Mucosa of descending colon (tissue), 3 donors: ENCODE results near the gene PRPH. TPM values are rescaled to one million over a fixed set of nuclear protein-coding genes. Genes with fewer than 3 reads are reported as not detected.
"Not testable (repeated sequence)": the region's sequence is repeated elsewhere in the genome, so short reads cannot be mapped to it uniquely, and the experiment has no call there.

Source experiments
- ATAC-seq: fragments of 200-7000 bp; cut with Tn5 transposase; one replicate; pipeline ENCODE4 v1.9.1; 2020; ENCODE audit warnings: mild to moderate bottlenecking, moderate library complexity
- DNase-seq, 3 donors: peaks; one replicate each; pipeline ENCODE4 v3.0.0-alpha.2; 2020
- H3K36me3 ChIP-seq: fragments of 200-600 bp; one replicate; pipeline ENCODE4 v1.8.0; 2021; ENCODE audit warnings: low read depth, mild to moderate bottlenecking
- H3K4me1 ChIP-seq: fragments of 200-600 bp; one replicate; pipeline ENCODE4 v1.8.0; 2021; ENCODE audit warnings: low read depth, mild to moderate bottlenecking
- H3K4me3 ChIP-seq: fragments of 200-600 bp; one replicate; pipeline ENCODE4 v1.8.0; 2021; ENCODE audit warnings: mild to moderate bottlenecking
- H3K9me3 ChIP-seq: fragments of 200-600 bp; one replicate; pipeline ENCODE4 v1.8.0; 2021; ENCODE audit warnings: mild to moderate bottlenecking
- CTCF ChIP-seq: fragments of 200-600 bp; IDR thresholded peaks from one replicate; pipeline ENCODE4 v1.8.0; 2022; ENCODE audit warnings: antibody characterized with exemption, mild to moderate bottlenecking
- intact Hi-C, 2 donors: fragments of 100-400 bp; cut with DNase I in 1 of 2; cut with micrococcal nuclease in 1 of 2; formaldehyde crosslinking; loops; one replicate each; pipeline versions ENCODE4 v1.11.0 to v1.11.1; 2022; cut with DNase I, micrococcal nuclease
- total RNA-seq, 3 donors: library from RNA; stranded (reverse); fragmentation: NEBNext Ultra II Directional in 2 of 3; extraction: Animal tissue kit (Norgen Biotek cat#: 25700) in 2 of 3; gene quantifications; one replicate each; pipeline versions ENCODE4 v1.2.1 to v1.2.4, GENCODE V29; 2021 to 2023
- donor health status: DM: no; HTN: no; CAD: no; lungs with moderate emphysema.
- donor health status: DM: no; HTN: no; CAD: no.
- donor health status: DM: no; HTN: yes; CAD: no.

The PRPH gene
- total RNA-seq, 3 donors from 2014 or later, result 5.1 to 69.5 (median 8.6) TPM

GRCh38 chr12:49332441-49332861 lies 37.5 kb downstream of the PRPH start:
- DNase-seq (no peak), ATAC-seq (no peak)
- Histone ChIP-seq H3K36me3 (no peaks in the 10 kb centered on the region), H3K4me1 (peaks cover 22% of the 10 kb centered on the region), H3K9me3 (no peaks in the 10 kb centered on the region), H3K4me3 (no peak overlapping the region)
- TF ChIP-seq CTCF, result no peak
- intact Hi-C loops, result loop anchor here in 1 of 2 donors (10.0 kb wide), 1 partner anchor 48 kb away; no protein-coding TSS in a partner anchor

- Histone ChIP-seq H3K36me3 (no peaks in the 10 kb centered on the region), H3K4me3 (no peak overlapping the region), H3K9me3 (no peaks in the 10 kb centered on the region), H3K4me1 (peaks cover 22% of the 10 kb centered on the region)
- TF ChIP-seq CTCF, result no peak
- DNase-seq (no peak), ATAC-seq (no peak)
- intact Hi-C loops, result loop anchor here in 1 of 2 donors (10.0 kb wide), 1 partner anchor 48 kb away; no protein-coding TSS in a partner anchor
Measured at GRCh38 chr12:49332891-49333371, 38.0 kb downstream of the PRPH start.

GRCh38 chr12:49333778-49334177 lies 38.8 kb downstream of the PRPH start:
- not testable (repeated sequence) for H3K9me3 ChIP-seq, H3K4me3 ChIP-seq, DNase-seq, H3K36me3 ChIP-seq, ATAC-seq
- H3K4me1 ChIP-seq, result peaks cover 22% of the 10 kb centered on the region
- intact Hi-C loops, result loop anchor here in 1 of 2 donors (10.0 kb wide), 1 partner anchor 49 kb away; no protein-coding TSS in a partner anchor

GRCh38 chr12:49334226-49334625 lies 39.3 kb downstream of the PRPH start:
- Histone ChIP-seq H3K4me3 (no peak overlapping the region), H3K4me1 (peaks cover 24% of the 10 kb centered on the region), H3K9me3 (no peaks in the 10 kb centered on the region), H3K36me3 (no peaks in the 10 kb centered on the region)
- no peak for TF ChIP-seq CTCF
- no peak for ATAC-seq
- DNase-seq, result no peak
- intact Hi-C loops, result loop anchor here in 1 of 2 donors (10.0 kb wide), 1 partner anchor 49 kb away; no protein-coding TSS in a partner anchor

GRCh38 chr12:49334681-49335080 lies 39.7 kb downstream of the PRPH start:
- intact Hi-C loops, result loop anchor here in 1 of 2 donors (10.0 kb wide), 1 partner anchor 50 kb away; no protein-coding TSS in a partner anchor
- peaks cover 25% of the 10 kb centered on the region for H3K4me1 ChIP-seq
- no peak for DNase-seq

More at GRCh38 chr12:49334681-49335080, 39.7 kb downstream of the PRPH start:
- ATAC-seq, result no peak
- Histone ChIP-seq H3K4me3 (no peak overlapping the region), H3K36me3 (no peaks in the 10 kb centered on the region), H3K9me3 (no peaks in the 10 kb centered on the region)
- TF ChIP-seq CTCF, result no peak
